Smooth muscle cell (in vitro differentiated cells): ENCODE measurements around the gene NIN. TPM values are rescaled to one million over a fixed set of nuclear protein-coding genes. Genes with fewer than 3 reads are reported as not detected.

Source experiments
- DNase-seq: peaks from one replicate; lab custom pipeline; 2025; ENCODE audit not compliant: unreplicated experiment; lab: John Stamatoyannopoulos, UW
- H2AFZ ChIP-seq: fragments of 200-600 bp; sonication (generic); 2 replicates; pipeline ENCODE4 v1.6.0; 2016; ENCODE audit warnings: antibody characterized with exemption, low read depth, mild to moderate bottlenecking
- H3F3A ChIP-seq: fragments of 200-600 bp; sonication (generic); 2 replicates; pipeline ENCODE4 v1.6.0; 2017; ENCODE audit warnings: antibody characterized with exemption, low read depth
- H3K27ac ChIP-seq: fragments of 200-600 bp; sonication (generic); 2 replicates; pipeline ENCODE4 v1.5.1; 2016; ENCODE audit warnings: low read depth, mild to moderate bottlenecking
- H3K27me3 ChIP-seq: fragments of 200-600 bp; sonication (generic); 2 replicates; pipeline ENCODE4 v1.6.1; 2016; ENCODE audit warnings: low read depth, mild to moderate bottlenecking
- H3K36me3 ChIP-seq: fragments of 200-600 bp; sonication (generic); 2 replicates; pipeline ENCODE4 v1.5.1; 2016; ENCODE audit warnings: low read depth
- H3K4me1 ChIP-seq: fragments of 200-600 bp; sonication (generic); 2 replicates; pipeline ENCODE4 v1.5.1; 2016; ENCODE audit warnings: low read depth
- H3K4me2 ChIP-seq: fragments of 200-600 bp; sonication (generic); 2 replicates; pipeline ENCODE4 v1.6.0; 2016; ENCODE audit warnings: mild to moderate bottlenecking
- H3K4me3 ChIP-seq: fragments of 200-600 bp; sonication (generic); 2 replicates; pipeline ENCODE4 v1.5.1; 2016; ENCODE audit warnings: mild to moderate bottlenecking
- H3K79me2 ChIP-seq: fragments of 200-600 bp; sonication (generic); 2 replicates; pipeline ENCODE4 v1.6.0; 2016; ENCODE audit warnings: low read depth, mild to moderate bottlenecking
- H3K9ac ChIP-seq: fragments of 200-600 bp; sonication (generic); 2 replicates; pipeline ENCODE4 v1.6.0; 2016; ENCODE audit warnings: low read depth
- H3K9me3 ChIP-seq: fragments of 200-600 bp; sonication (generic); replicated peaks from 2 replicates; pipeline ENCODE4 v1.5.1; 2016; ENCODE audit warnings: low read depth
- H4K20me1 ChIP-seq: fragments of 200-600 bp; sonication (generic); 2 replicates; pipeline ENCODE4 v1.6.0; 2016; ENCODE audit warnings: low read depth
- WGBS: methylation state at CpG from one replicate; pipeline ENCODE4 v1.1.7; 2016; ENCODE audit warnings: low lambda C conversion rate; 5-methylcytosine and 5-hydroxymethylcytosine counted together
- polyA plus RNA-seq: library from polyadenylated mRNA; unstranded; fragments of >200 nt; fragmentation: Nextera tagmentation; extraction: Ambion mirVana; gene quantifications from 2 replicates; pipeline ENCODE4 v1.2.1, GENCODE V29; 2016
- total RNA-seq: library from RNA; depleted of rRNA; stranded (reverse); fragments of >200 nt; gene quantifications from 2 replicates; pipeline ENCODE4 v1.2.3, GENCODE V29; 2014
- TF ChIP-seq, protein P1 (sequence below): fragments of 200-600 bp; sonication (generic); IDR thresholded peaks from 2 replicates; pipeline ENCODE4 v1.5.1; 2017; ENCODE audit warnings: borderline replicate concordance, mild to moderate bottlenecking, antibody characterized with exemption; ENCODE audit not compliant: insufficient read depth, poor library complexity, severe bottlenecking

The NIN gene
- total and polyA plus RNA-seq, 2 experiments from 2014 or later = 7.5 to 14.9 TPM

DNA sequence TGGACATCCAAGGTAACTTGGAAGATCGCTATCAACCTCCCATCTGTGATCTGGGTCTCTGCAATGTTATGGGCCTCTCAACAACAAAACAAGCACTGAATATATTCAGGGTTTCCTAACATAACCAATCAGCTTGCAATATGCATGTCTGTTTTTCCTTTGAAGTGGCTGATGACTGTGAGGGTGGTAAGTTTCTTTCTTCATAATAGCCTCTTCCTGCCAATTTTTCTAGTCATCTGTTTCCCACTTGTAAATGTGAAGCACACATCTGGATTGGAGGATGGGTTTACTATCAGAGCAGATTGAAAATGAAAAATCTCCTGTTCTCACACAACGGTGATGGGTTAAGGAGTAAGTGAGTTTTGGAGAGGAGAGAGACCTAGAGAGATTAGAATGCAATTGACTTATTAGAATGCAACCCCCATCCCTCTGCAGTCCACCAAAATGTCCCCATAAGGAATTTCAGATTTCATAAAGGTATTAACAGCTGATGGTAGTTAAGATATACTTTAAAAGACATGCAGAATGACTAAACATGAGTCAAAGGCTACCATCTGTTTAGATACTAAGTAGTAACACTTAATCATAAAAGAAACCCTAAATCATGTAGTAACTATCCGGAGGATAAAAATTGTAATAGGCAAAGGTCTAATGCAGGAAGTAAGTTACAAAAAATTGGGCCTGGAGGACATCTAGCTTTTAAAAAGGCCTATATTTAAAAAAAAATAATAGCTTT lies 104.4 kb downstream of the NIN start:
- no peaks in the 10 kb centered on the region for H3F3A ChIP-seq
- H3K27ac ChIP-seq = peak overlapping the region; percentile 49
- WGBS = 70% methylated on average over 3 of the region's 3 CpGs
- DNase-seq = no peak
- H4K20me1 ChIP-seq = no peaks in the 10 kb centered on the region
- H3K27me3 ChIP-seq = no peaks in the 10 kb centered on the region
- peak overlapping the region; percentile 54 for H3K4me2 ChIP-seq
- no peaks in the 10 kb centered on the region for H3K4me1 ChIP-seq
- H3K36me3 ChIP-seq = peaks cover 2% of the 10 kb centered on the region
- H3K4me3 ChIP-seq = no peak overlapping the region
- H3K9ac ChIP-seq = no peak overlapping the region
- TF ChIP-seq, protein P1, sequence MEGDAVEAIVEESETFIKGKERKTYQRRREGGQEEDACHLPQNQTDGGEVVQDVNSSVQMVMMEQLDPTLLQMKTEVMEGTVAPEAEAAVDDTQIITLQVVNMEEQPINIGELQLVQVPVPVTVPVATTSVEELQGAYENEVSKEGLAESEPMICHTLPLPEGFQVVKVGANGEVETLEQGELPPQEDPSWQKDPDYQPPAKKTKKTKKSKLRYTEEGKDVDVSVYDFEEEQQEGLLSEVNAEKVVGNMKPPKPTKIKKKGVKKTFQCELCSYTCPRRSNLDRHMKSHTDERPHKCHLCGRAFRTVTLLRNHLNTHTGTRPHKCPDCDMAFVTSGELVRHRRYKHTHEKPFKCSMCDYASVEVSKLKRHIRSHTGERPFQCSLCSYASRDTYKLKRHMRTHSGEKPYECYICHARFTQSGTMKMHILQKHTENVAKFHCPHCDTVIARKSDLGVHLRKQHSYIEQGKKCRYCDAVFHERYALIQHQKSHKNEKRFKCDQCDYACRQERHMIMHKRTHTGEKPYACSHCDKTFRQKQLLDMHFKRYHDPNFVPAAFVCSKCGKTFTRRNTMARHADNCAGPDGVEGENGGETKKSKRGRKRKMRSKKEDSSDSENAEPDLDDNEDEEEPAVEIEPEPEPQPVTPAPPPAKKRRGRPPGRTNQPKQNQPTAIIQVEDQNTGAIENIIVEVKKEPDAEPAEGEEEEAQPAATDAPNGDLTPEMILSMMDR = no peak
- H2AFZ ChIP-seq = no peak overlapping the region
- H3K9me3 ChIP-seq = no peaks in the 10 kb centered on the region
- no peaks in the 10 kb centered on the region for H3K79me2 ChIP-seq

DNA sequence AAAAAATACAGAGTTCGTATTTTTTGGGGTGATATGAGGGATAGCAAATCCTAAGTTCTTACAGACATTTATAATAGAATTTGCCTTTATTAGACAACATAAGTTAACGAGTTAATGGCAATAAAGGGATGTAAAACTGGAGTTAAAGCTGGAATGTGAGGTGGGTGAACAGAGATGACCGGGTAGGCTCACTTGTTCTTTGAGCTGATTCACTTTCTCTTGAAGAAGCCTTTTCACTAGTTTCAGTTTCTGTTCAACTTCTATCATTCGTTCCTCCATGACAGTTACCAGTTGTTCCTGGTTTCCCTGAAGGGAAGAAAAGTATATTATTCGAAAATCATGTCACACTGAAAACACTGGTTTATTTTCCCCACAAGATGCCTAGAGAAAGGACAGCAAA lies 105.2 kb downstream of the NIN start:
- Histone ChIP-seq H3K79me2 (no peaks in the 10 kb centered on the region), H3K27ac (peak overlapping the region; percentile 49), H3K36me3 (peaks cover 2% of the 10 kb centered on the region), H3K9ac (no peak overlapping the region), H3K4me2 (no peak overlapping the region), H3K4me1 (no peaks in the 10 kb centered on the region), H3K27me3 (no peaks in the 10 kb centered on the region), H3K9me3 (no peaks in the 10 kb centered on the region), H3F3A (no peaks in the 10 kb centered on the region), H4K20me1 (no peaks in the 10 kb centered on the region), H3K4me3 (no peak overlapping the region), H2AFZ (no peak overlapping the region)
- DNase-seq = no peak
- TF ChIP-seq, protein P1 = no peak
- 89% methylated on average over 5 of the region's 5 CpGs for WGBS

DNA sequence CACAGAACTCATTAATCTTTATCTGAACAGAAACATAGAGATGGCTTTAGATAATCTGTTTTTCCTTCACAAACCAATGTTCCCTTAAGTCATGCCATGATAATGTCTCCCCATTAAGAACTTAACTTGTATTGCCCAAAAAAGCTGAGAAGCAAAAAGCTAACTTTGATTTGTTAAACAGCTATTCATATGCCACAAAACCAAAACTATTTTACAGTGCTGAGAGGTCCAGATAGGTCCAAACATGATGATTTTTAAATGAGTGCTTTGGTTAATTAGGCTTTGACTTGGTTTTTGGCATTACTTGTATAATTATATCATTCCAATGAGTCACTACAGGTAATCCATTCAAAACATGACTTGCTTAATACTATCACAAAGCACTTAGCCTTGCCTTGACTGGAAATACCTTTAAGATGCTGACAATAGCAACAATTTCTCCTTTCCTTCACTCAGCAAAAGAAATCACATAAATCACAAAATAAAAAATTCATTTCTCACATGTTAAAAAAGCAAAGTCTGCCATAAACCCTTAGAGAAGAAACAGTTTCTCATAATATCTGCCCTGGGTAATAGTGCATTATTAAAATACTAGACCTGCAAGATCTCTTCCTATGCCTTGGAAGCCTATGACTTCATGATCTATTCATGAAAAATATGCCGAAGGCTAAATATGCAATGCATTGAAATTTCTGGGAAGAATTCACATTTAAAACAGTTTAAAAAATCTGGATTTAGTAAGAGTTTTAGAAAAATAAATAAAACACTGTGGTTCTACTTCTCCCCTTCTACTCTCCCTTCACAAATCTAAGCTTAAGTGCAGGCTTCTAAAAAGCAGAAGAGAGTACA lies 110.8 kb downstream of the NIN start:
- H3K4me1 ChIP-seq = no peaks in the 10 kb centered on the region
- no peaks in the 10 kb centered on the region for H4K20me1 ChIP-seq
- H3K4me3 ChIP-seq = no peak overlapping the region
- no peak for DNase-seq
- H3K9ac ChIP-seq = no peak overlapping the region
- H3F3A ChIP-seq = no peaks in the 10 kb centered on the region
- no peak overlapping the region for H3K27ac ChIP-seq
- H3K9me3 ChIP-seq = no peaks in the 10 kb centered on the region
- no peak overlapping the region for H3K4me2 ChIP-seq
- H3K27me3 ChIP-seq = no peaks in the 10 kb centered on the region
- TF ChIP-seq, protein P1 = no peak
- no peaks in the 10 kb centered on the region for H3K36me3 ChIP-seq
- H3K79me2 ChIP-seq = no peaks in the 10 kb centered on the region
- 87% methylated on average over 1 of the region's 1 CpG for WGBS
- H2AFZ ChIP-seq = no peak overlapping the region
